MM.1S (cell line): ENCODE measurements around the gene CABCOCO1.

ENCODE experiments used
- CTCF ChIP-seq: fragments of 300-600 bp; sonication (generic); IDR thresholded peaks from 2 replicates; pipeline ENCODE4 v1.5.1; 2016; ENCODE audit warnings: antibody characterized with exemption, low read length, mixed read lengths
- EZH2 ChIP-seq: fragments of 300-600 bp; sonication (generic); optimal IDR thresholded peaks from 2 replicates; pipeline ENCODE3; 2017; ENCODE audit warnings: low read depth, mild to moderate bottlenecking, antibody characterized with exemption, low read length, mixed read lengths

GRCh38 chr10:61776615-61777266, 114.0 kb downstream of the CABCOCO1 start:
- TF ChIP-seq CTCF = no peak
- no peak for TF ChIP-seq EZH2
